GM18861 (cell line): ENCODE measurements around the gene EIF3B.
"Not testable (repeated sequence)": the region's sequence is repeated elsewhere in the genome, so short reads cannot be mapped to it uniquely, and the experiment has no call there.

Experiments used
- ATAC-seq: cut with Tn5 transposase; IDR thresholded peaks from one replicate; pipeline ENCODE4 v1.9.1; 2021; ENCODE audit not compliant: unreplicated experiment

EIF3B gene

GRCh38 chr7:2399848-2400587 lies 45.4 kb downstream of the EIF3B start:
- ATAC-seq = no peak

GRCh38 chr7:2402687-2403013 lies 48.0 kb downstream of the EIF3B start:
- ATAC-seq = no peak

- ATAC-seq = no peak
Observed at GRCh38 chr7:2403014-2403717, 48.5 kb downstream of the EIF3B start, which contains the start of gene CHST12. Gene CHST12, plus strand, starts transcription at chr7:2403611. Its CDS starts 29,029 bp downstream, at chr7:2432640.

GRCh38 chr7:2403718-2404648 lies 49.4 kb downstream of the EIF3B start:
- no peak for ATAC-seq

GRCh38 chr7:2404714-2405119 lies 50.1 kb downstream of the EIF3B start:
- no peak for ATAC-seq

GRCh38 chr7:2405201-2405600 lies 50.6 kb downstream of the EIF3B start:
- no peak for ATAC-seq

- ATAC-seq = peak; percentile 44
Observed at GRCh38 chr7:2405601-2406345, 51.1 kb downstream of the EIF3B start.

- ATAC-seq = no peak
Observed at GRCh38 chr7:2409745-2410414, 55.3 kb downstream of the EIF3B start.

GRCh38 chr7:2411049-2411448 lies 56.4 kb downstream of the EIF3B start:
- no peak for ATAC-seq

- ATAC-seq = no peak
Observed at GRCh38 chr7:2411815-2412586, 57.4 kb downstream of the EIF3B start.

GRCh38 chr7:2412587-2413201 lies 58.1 kb downstream of the EIF3B start:
- no peak for ATAC-seq

GRCh38 chr7:2416063-2416462 lies 61.4 kb downstream of the EIF3B start:
- no peak for ATAC-seq

GRCh38 chr7:2416650-2417049 lies 62.0 kb downstream of the EIF3B start:
- ATAC-seq = no peak

- not testable (repeated sequence) for ATAC-seq
Observed at GRCh38 chr7:2417178-2417577, 62.6 kb downstream of the EIF3B start.

GRCh38 chr7:2417981-2418481 lies 63.4 kb downstream of the EIF3B start:
- no peak for ATAC-seq

GRCh38 chr7:2420216-2420933 lies 65.7 kb downstream of the EIF3B start:
- no peak for ATAC-seq

- ATAC-seq = no peak
Observed at GRCh38 chr7:2421943-2422310, 67.3 kb downstream of the EIF3B start.

GRCh38 chr7:2425749-2426148 lies 71.1 kb downstream of the EIF3B start:
- ATAC-seq = no peak
